ENCODE results near the gene AJM1.
"Not testable (repeated sequence)": the region's sequence is repeated elsewhere in the genome, so short reads cannot be mapped to it uniquely, and the experiment has no call there.

The AJM1 gene

DNA sequence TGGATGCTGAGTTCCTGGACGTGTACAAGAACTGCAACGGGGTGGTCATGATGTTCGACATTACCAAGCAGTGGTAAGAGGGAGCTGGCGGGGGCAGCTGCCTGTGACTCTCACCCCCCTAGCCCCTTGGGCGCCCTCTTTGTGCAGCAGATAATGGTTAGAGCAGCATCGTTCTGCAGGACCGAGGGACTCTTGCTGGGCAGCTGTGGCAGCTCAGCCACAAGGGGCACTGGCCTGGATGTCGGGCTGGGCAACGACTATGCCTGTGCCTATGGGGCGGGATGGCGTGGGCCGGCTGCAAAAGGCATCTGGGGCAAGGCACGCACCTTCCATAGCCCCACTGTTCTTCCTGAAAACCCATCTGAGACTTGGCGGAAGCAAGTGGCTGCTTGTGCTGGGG, 12.9 kb upstream of the AJM1 start:
- Mint-ChIP-seq H3K27me3 (ENCODE audit: low read depth) (no peaks in the 10 kb centered on the region), H3K4me3 (no peak overlapping the region)

DNA sequence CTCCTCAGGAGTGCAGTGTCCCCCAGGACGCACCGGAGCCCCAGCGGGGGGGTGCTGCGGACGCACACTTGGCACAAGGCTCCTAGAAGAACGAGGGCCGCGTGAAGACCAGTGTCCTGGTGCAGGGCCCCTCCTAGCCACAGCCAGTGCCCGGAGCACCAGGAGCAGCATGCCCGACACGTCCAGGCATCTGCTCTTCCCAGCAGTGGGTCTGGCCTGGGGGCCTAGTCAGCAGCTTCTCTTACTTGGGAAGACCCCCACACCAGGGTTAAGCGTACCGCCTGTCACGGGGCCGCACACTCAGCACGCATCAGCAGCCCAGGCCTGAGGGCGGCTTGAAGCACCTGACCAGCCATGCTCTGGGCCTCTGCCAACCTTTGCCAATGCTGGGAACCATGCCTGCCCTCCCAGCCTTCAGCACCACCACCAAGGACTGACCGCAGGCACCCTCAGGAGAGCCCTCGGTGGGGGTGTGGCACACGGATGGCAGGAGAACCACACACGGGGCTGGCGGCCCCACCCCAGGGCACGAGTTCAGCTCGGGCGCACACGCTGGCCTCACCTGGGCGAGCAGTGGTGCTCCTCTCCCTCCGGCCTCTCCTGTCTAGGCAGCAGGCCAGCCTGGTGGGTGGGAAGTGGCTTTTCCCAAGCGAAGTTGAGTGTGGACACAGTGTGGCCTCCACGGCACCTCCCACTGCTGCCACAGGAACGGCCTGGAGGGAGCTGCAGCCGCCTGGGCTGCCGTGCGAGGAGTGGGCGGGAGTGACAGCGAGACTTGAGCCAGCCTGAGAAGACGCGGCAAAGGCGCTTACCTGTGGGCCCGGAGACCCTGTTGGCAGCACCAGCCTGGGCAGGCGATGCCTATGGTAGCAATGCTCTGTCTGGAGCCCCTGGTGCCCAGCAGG, 12.0 kb upstream of the AJM1 start:
- H3K27me3 Mint-ChIP-seq (ENCODE audit: low read depth) = no peaks in the 10 kb centered on the region
- H3K27ac Mint-ChIP-seq = no peak overlapping the region
- peaks cover 16% of the 10 kb centered on the region for H3K36me3 Mint-ChIP-seq (ENCODE audit: low read depth)
- no peak overlapping the region for H3K4me3 Mint-ChIP-seq
- no peaks in the 10 kb centered on the region for H3K9me3 Mint-ChIP-seq
- TF ChIP-seq, protein P1, sequence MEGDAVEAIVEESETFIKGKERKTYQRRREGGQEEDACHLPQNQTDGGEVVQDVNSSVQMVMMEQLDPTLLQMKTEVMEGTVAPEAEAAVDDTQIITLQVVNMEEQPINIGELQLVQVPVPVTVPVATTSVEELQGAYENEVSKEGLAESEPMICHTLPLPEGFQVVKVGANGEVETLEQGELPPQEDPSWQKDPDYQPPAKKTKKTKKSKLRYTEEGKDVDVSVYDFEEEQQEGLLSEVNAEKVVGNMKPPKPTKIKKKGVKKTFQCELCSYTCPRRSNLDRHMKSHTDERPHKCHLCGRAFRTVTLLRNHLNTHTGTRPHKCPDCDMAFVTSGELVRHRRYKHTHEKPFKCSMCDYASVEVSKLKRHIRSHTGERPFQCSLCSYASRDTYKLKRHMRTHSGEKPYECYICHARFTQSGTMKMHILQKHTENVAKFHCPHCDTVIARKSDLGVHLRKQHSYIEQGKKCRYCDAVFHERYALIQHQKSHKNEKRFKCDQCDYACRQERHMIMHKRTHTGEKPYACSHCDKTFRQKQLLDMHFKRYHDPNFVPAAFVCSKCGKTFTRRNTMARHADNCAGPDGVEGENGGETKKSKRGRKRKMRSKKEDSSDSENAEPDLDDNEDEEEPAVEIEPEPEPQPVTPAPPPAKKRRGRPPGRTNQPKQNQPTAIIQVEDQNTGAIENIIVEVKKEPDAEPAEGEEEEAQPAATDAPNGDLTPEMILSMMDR (IDR thresholded peaks at IDR 0.05; ENCODE audit: unreplicated experiment in 3 of 3) = no peak
- peaks cover 4% of the 10 kb centered on the region for H3K4me1 Mint-ChIP-seq

More for the DNA sequence above, 12.9 kb upstream of the AJM1 start:
- Mint-ChIP-seq H3K9me3 (no peaks in the 10 kb centered on the region), H3K36me3 (ENCODE audit: low read depth) (peaks cover 16% of the 10 kb centered on the region), H3K27ac (no peak overlapping the region), H3K4me1 (peaks cover 4% of the 10 kb centered on the region)
- TF ChIP-seq, protein P1 (IDR thresholded peaks at IDR 0.05; ENCODE audit: unreplicated experiment in 3 of 3) = no peak

DNA sequence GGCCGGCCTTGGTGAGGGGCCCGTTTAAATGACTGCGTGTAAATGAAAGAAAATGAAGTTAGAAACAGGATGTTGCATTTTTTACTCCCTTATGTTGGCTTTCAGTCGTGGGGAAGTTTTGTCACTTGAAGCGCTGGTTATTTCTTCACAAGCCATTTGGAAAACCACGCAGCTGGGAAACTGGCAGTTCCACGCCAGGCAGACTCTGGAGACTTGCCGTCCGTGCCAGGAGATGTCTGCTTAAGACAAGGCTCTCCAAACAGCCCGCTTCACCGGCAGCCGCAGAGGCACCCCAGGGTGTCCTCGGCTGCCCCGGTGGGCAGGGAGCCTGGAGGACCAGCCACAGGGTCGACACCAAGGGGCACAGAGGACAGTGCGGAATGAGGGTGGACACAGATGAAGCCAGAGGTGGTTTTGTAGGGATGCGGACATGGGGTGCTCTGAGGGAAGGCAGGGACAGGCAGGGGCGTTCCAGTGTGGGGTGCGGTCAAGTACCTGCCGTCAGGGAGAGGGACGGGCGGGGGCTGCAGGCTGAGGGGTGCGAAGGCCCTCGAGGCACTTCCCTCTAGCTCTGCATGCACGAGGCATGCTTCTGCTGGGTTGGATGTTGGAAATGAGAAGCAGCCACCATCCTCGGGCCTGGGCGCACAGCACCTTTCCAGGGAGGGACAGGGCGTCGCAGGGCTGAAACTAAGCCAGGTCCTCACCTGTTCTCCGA, 11.1 kb upstream of the AJM1 start:
- Mint-ChIP-seq H3K27me3 (ENCODE audit: low read depth) (no peaks in the 10 kb centered on the region), H3K27ac (no peak overlapping the region), H3K4me1 (peaks cover 4% of the 10 kb centered on the region), H3K36me3 (ENCODE audit: low read depth) (peaks cover 16% of the 10 kb centered on the region), H3K9me3 (no peaks in the 10 kb centered on the region), H3K4me3 (no peak overlapping the region)
- TF ChIP-seq, protein P1 (IDR thresholded peaks at IDR 0.05; ENCODE audit: unreplicated experiment in 3 of 3) = no peak

DNA sequence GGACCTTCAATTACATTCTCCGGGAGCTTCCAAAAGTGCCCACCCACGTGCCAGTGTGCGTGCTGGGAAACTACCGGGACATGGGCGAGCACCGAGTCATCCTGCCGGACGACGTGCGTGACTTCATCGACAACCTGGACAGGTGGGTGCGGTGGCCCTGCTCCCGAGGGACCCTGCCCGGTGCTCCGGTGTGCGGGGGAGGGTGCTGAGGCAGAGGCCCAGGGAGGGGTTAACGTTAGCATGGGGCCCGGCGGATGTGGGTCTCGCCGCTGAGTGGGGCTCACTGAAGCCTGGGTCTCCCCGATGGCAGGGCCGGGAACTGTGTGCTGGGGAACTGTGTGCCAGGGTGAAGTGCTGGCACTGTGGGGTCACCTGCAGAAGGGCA, 10.6 kb upstream of the AJM1 start:
- Mint-ChIP-seq H3K9me3 (no peaks in the 10 kb centered on the region), H3K27ac (no peak overlapping the region)
- TF ChIP-seq, protein P1 (IDR thresholded peaks at IDR 0.05; ENCODE audit: unreplicated experiment in 3 of 3) = no peak

DNA sequence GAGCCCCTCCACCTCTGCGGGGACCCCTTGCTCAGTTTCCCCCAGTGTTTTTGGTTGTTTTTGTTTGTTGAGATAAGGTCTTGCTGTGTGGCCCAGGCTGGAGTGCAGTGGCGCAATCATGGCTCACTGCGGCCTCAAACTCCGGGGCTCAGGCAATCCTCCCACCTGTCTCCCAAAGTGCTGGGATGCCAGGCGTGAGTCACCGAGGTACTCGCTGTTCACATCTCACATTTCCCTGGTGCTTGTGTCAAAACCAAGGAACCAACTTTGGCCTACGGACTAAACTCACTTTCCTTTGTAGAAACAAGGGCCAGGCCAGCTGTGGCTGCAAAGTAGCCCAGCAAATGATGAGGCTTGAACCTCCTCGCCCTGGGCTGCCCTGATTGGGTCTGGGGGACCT, 9.7 kb upstream of the AJM1 start:
- Mint-ChIP-seq H3K9me3 (no peaks in the 10 kb centered on the region), H3K4me3 (no peak overlapping the region), H3K4me1 (peaks cover 4% of the 10 kb centered on the region), H3K27me3 (ENCODE audit: low read depth) (no peaks in the 10 kb centered on the region), H3K27ac (no peak overlapping the region), H3K36me3 (ENCODE audit: low read depth) (peaks cover 16% of the 10 kb centered on the region)
- TF ChIP-seq, protein P1 (IDR thresholded peaks at IDR 0.05; ENCODE audit: unreplicated experiment in 3 of 3) = no peak

More for the DNA sequence above, 10.6 kb upstream of the AJM1 start:
- peaks cover 16% of the 10 kb centered on the region for H3K36me3 Mint-ChIP-seq (ENCODE audit: low read depth)
- H3K4me3 Mint-ChIP-seq = no peak overlapping the region
- H3K4me1 Mint-ChIP-seq = peaks cover 4% of the 10 kb centered on the region
- H3K27me3 Mint-ChIP-seq (ENCODE audit: low read depth) = no peaks in the 10 kb centered on the region

DNA sequence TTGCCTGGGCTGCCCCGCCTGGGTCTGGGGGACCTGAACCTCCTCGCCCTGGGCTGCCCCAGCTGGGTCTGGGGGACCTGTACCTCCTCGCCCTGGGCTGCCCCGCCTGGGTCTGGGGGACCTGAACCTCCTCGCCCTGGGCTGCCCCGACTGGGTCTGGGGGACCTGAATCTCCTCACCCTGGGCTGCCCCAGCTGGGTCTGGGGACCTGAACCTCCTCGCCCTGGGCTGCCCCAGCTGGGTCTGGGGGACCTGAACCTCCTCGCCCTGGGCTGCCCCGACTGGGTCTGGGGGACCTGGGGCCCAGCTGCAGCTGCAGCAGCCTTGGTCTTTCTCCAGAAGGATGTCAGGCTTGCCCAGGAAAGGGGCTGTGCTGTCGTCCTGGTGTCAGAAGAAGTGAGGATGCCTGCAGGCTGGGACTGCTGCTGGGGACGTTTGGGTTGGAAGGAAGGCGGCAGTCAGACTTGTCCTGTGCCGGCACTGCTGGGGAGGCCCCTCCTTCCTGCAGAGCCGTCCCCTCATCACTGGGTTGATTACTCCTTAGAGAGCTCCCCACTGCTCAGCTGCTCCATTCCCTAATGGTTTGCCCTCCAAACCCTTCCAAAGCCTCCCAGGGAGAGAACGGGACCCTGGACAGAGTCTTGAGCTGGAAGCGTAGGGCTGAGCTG, 8.8 kb upstream of the AJM1 start:
- not testable (repeated sequence) for H3K27me3 Mint-ChIP-seq (ENCODE audit: low read depth); H3K9me3 Mint-ChIP-seq; H3K27ac Mint-ChIP-seq; H3K4me1 Mint-ChIP-seq; H3K4me3 Mint-ChIP-seq
- peaks cover 16% of the 10 kb centered on the region for H3K36me3 Mint-ChIP-seq (ENCODE audit: low read depth)
